Keratinocyte (primary cell): ENCODE results near the gene GOLGA6L2. TPM values are rescaled to one million over a fixed set of nuclear protein-coding genes. Genes with fewer than 3 reads are reported as not detected.

Experiments
- DNase-seq: peaks from one replicate; pipeline ENCODE4 v3.0.0-alpha.2; 2011; ENCODE audit warnings: low read depth, missing footprints, low spot score
- FAIRE-seq: peaks from 2 replicates; lab custom pipeline; 2011; peaks lifted over from hg19 to GRCh38; lab: Jason Lieb, UNC
- H2AFZ ChIP-seq: 2 replicates; pipeline ENCODE4 v1.6.0; 2012; ENCODE audit warnings: low read length, control low read depth, inconsistent platforms; ENCODE audit not compliant: control insufficient read depth
- H3K27ac ChIP-seq: 2 replicates; pipeline ENCODE4 v1.5.1; 2011; ENCODE audit warnings: low read length; ENCODE audit not compliant: control insufficient read depth, insufficient read depth
- H3K27me3 ChIP-seq: 3 replicates; pipeline ENCODE4 v1.6.0; 2011; ENCODE audit warnings: low read length; ENCODE audit not compliant: control insufficient read depth, insufficient read depth; ENCODE audit errors: extremely low read depth
- H3K36me3 ChIP-seq, 2 experiments: 2 replicates in 1 of 2; 3 replicates in 1 of 2; pipeline ENCODE4 v1.5.1; 2011; ENCODE audit warnings: low read length in 2 of 2, mild to moderate bottlenecking in 1 of 2; ENCODE audit not compliant: control insufficient read depth in 2 of 2, insufficient read depth in 2 of 2; ENCODE audit errors: extremely low read depth in 1 of 2
- H3K4me1 ChIP-seq: 3 replicates; pipeline ENCODE4 v1.5.1; 2011; ENCODE audit warnings: low read length; ENCODE audit not compliant: control insufficient read depth, insufficient read depth; ENCODE audit errors: extremely low read depth
- H3K4me2 ChIP-seq: 3 replicates; pipeline ENCODE4 v1.6.0; 2011; ENCODE audit warnings: low read depth, low read length; ENCODE audit not compliant: control insufficient read depth, insufficient read depth; ENCODE audit errors: extremely low read depth
- H3K4me3 ChIP-seq, 3 experiments: fragments of 200-600 bp in 1 of 3; sonication (generic) in 1 of 3; 2 replicates in 2 of 3; 3 replicates in 1 of 3; pipeline ENCODE4 v1.5.1; 2011 to 2016; ENCODE audit warnings: low read length in 3 of 3, mild to moderate bottlenecking in 3 of 3, control low read depth in 2 of 3, inconsistent platforms in 1 of 3, low read depth in 1 of 3, mixed read lengths in 1 of 3, mixed run types in 1 of 3, moderate library complexity in 1 of 3; ENCODE audit not compliant: control insufficient read depth in 2 of 3, insufficient read depth in 2 of 3; ENCODE audit errors: extremely low read depth in 1 of 3
- H3K79me2 ChIP-seq: 2 replicates; pipeline ENCODE4 v1.6.0; 2012; ENCODE audit warnings: low read length; ENCODE audit not compliant: control insufficient read depth, insufficient read depth
- H3K9ac ChIP-seq: 3 replicates; pipeline ENCODE4 v1.6.0; 2011; ENCODE audit warnings: low read length; ENCODE audit not compliant: control insufficient read depth, insufficient read depth; ENCODE audit errors: extremely low read depth
- H3K9me1 ChIP-seq: 3 replicates; pipeline ENCODE4 v1.6.0; 2011; ENCODE audit warnings: low read length; ENCODE audit not compliant: control insufficient read depth, insufficient read depth; ENCODE audit errors: extremely low read depth
- H3K9me3 ChIP-seq: 2 replicates; pipeline ENCODE4 v1.5.1; 2012; ENCODE audit warnings: low read depth, low read length; ENCODE audit not compliant: control insufficient read depth
- H4K20me1 ChIP-seq: 3 replicates; pipeline ENCODE4 v1.6.0; 2011; ENCODE audit warnings: low read length; ENCODE audit not compliant: control insufficient read depth, insufficient read depth; ENCODE audit errors: extremely low read depth
- EZH2 ChIP-seq: IDR thresholded peaks from one replicate; pipeline ENCODE4 v1.6.1; 2012; ENCODE audit warnings: inconsistent platforms, mild to moderate bottlenecking, low read length, moderate library complexity
- dilution Hi-C: fragments of 300-500 bp; cut with MboI; formaldehyde crosslinking; loops from one replicate; pipeline ENCODE4 v1.7.0; 2020; ENCODE audit warnings: low sequenced_read_pairs; ENCODE audit not compliant: extremely low pct_ligation_motif_present
- polyA plus RNA-seq, 5 experiments: library from polyadenylated mRNA; depleted of rRNA in 3 of 5; stranded (reverse) in 3 of 5; stranded (forward) in 1 of 5; unstranded in 1 of 5; fragments of >200 nt; gene quantifications; 1 replicate in 1 of 5; 2 replicates in 3 of 5; 3 replicates in 1 of 5; pipeline versions ENCODE4 v1.2.1 to v1.2.3, GENCODE V29; 2011 to 2012; ENCODE audit warnings: missing spikeins in 2 of 5, low read depth in 1 of 5, low replicate concordance in 1 of 5
- TF ChIP-seq, protein P1 (sequence below), 3 experiments: IDR thresholded peaks in 1 of 3; conservative IDR thresholded peaks in 1 of 3; optimal IDR thresholded peaks in 1 of 3; 2 replicates in 2 of 3; 3 replicates in 1 of 3; pipeline versions ENCODE3 to v1.5.1; 2011; ENCODE audit warnings: low read length in 3 of 3, mild to moderate bottlenecking in 3 of 3, moderate library complexity in 2 of 3, control low read depth in 1 of 3, inconsistent platforms in 1 of 3; ENCODE audit not compliant: insufficient read depth in 2 of 3; ENCODE audit errors: extremely low read depth in 1 of 3

GOLGA6L2 gene
- polyA plus RNA-seq, 1 donor (not counting 4 experiments of a cell fraction or from before 2014, with no cell fraction given), result not detected

DNA sequence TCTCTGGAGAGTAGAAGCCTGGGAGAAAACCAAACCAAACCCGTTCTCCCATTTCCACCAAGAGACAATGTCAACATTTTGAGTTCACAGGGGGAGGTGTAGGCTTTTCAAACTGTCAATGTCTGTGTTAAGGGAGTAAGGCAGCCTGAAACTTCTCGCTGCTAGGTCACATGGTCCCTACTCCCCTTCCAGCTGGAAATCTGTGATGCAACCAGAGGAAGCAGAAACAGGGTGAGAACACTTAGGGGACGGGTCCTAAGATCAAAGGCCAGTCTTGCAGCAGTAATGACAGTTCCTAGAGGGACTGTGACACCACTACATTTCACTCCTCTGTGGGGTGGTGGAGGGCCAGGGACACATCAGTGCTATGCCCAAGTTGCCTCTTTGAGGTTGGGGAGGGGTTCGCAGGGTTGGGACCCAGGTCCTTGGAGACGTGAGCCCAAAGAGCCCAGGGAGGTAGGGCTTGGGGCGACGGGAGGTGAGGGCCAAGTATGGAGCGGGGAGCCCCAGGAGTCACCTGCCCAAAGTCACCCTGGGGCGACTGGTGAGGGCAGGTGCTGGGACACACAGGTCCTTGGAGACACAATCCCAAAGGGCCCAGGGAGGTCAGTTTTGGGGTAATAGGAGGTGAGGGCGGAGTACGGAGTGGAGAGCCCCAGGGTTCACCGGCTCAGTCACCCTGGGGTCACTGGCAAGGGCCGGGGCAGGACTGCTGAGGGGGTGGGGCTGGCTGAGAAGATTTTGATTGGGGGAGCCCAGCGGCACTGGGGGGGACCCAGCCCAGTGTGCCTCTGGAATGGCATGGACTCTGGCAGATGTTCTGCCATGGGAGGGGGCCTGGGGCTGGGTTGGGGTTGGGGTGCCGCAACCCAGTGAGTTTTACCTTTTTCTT is 582 bp downstream of the GOLGA6L2 start:
- no peak overlapping the region for H2AFZ ChIP-seq
- no peak for TF ChIP-seq EZH2
- TF ChIP-seq, protein P1, sequence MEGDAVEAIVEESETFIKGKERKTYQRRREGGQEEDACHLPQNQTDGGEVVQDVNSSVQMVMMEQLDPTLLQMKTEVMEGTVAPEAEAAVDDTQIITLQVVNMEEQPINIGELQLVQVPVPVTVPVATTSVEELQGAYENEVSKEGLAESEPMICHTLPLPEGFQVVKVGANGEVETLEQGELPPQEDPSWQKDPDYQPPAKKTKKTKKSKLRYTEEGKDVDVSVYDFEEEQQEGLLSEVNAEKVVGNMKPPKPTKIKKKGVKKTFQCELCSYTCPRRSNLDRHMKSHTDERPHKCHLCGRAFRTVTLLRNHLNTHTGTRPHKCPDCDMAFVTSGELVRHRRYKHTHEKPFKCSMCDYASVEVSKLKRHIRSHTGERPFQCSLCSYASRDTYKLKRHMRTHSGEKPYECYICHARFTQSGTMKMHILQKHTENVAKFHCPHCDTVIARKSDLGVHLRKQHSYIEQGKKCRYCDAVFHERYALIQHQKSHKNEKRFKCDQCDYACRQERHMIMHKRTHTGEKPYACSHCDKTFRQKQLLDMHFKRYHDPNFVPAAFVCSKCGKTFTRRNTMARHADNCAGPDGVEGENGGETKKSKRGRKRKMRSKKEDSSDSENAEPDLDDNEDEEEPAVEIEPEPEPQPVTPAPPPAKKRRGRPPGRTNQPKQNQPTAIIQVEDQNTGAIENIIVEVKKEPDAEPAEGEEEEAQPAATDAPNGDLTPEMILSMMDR (optimal IDR thresholded peaks at IDR 0.05 in 1 of 3, IDR thresholded peaks at IDR 0.05 in 1 of 3, conservative IDR thresholded peaks at IDR 0.05 in 1 of 3; ENCODE audit: extremely low read depth in 1 of 3, insufficient read depth in 2 of 3, low read length in 3 of 3), result no peak
- H3K27me3 ChIP-seq, result no peaks in the 10 kb centered on the region
- dilution Hi-C loops, result no loop called here
- H3K4me1 ChIP-seq, result no peaks in the 10 kb centered on the region
- no peak for FAIRE-seq
- H3K9me1 ChIP-seq, result no peaks in the 10 kb centered on the region
- DNase-seq, result no peak
- no peak overlapping the region for H3K27ac ChIP-seq
- H3K9ac ChIP-seq, result no peak overlapping the region
- H3K9me3 ChIP-seq, result peaks cover 3% of the 10 kb centered on the region
- H3K36me3 ChIP-seq, result no peaks in the 10 kb centered on the region
- no peaks in the 10 kb centered on the region for H4K20me1 ChIP-seq
- no peaks in the 10 kb centered on the region for H3K79me2 ChIP-seq
- no peak overlapping the region for H3K4me2 ChIP-seq
- H3K4me3 ChIP-seq, result no peak overlapping the region

DNA sequence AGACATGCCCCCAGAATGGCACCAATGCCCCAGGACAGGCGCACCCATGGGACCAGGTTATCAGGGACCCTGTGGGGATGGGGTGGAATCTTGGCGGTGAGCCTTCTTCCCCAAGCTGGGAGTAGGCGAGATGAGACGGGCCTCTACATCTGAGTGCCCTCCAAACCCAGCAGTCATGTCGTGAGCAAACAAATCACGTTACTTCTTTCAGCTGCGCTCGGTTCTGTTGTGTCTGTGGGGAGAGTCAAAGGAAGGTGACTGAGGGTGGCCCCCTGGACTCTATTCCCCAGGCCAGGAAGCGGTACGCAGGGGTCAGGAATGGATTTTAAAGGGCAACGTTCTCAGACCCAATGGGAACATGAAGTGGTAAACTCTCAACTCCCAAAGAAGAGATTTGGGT is 2.8 kb downstream of the GOLGA6L2 start:
- Histone ChIP-seq H2AFZ (no peak overlapping the region), H3K9ac (no peak overlapping the region), H3K79me2 (no peaks in the 10 kb centered on the region), H3K36me3 (no peaks in the 10 kb centered on the region), H3K4me3 (no peak overlapping the region), H3K9me3 (peaks cover 6% of the 10 kb centered on the region), H3K27me3 (no peaks in the 10 kb centered on the region), H3K27ac (no peak overlapping the region), H3K9me1 (no peaks in the 10 kb centered on the region), H3K4me1 (no peaks in the 10 kb centered on the region), H3K4me2 (no peak overlapping the region), H4K20me1 (no peaks in the 10 kb centered on the region)
- dilution Hi-C loops, result no loop called here
- TF ChIP-seq, protein P1 (optimal IDR thresholded peaks at IDR 0.05 in 1 of 3, IDR thresholded peaks at IDR 0.05 in 1 of 3, conservative IDR thresholded peaks at IDR 0.05 in 1 of 3; ENCODE audit: extremely low read depth in 1 of 3, insufficient read depth in 2 of 3, low read length in 3 of 3), result no peak
- TF ChIP-seq EZH2, result no peak
- no peak for DNase-seq
- no peak for FAIRE-seq
